Adrenal gland (tissue), 5 donors: Measurements from ENCODE around the gene EIF1AX.
"Not testable (repeated sequence)": the region's sequence is repeated elsewhere in the genome, so short reads cannot be mapped to it uniquely, and the experiment has no call there.

Experiments used
- POLR2A ChIP-seq, 2 donors: fragments of 450-650 bp; IDR thresholded peaks; one replicate each; pipeline ENCODE4 v1.6.1; 2017; ENCODE audit warnings: antibody characterized with exemption in 2 of 2, mild to moderate bottlenecking in 2 of 2, moderate library complexity in 1 of 2
- TF ChIP-seq, protein P1 (sequence below), 6 experiments: fragments of 450-650 bp in 4 of 6; fragments of 200-600 bp in 2 of 6; sonication (generic) in 1 of 6; IDR thresholded peaks; 1 replicate in 5 of 6; 2 replicates in 1 of 6; pipeline versions ENCODE4 v1.5.1 to v1.8.0; 2016 to 2021; ENCODE audit warnings: antibody characterized with exemption in 6 of 6, mild to moderate bottlenecking in 2 of 6, moderate library complexity in 1 of 6
- donor health status: DM: no; HTN: no; CAD: no.

- TF ChIP-seq, protein P1, sequence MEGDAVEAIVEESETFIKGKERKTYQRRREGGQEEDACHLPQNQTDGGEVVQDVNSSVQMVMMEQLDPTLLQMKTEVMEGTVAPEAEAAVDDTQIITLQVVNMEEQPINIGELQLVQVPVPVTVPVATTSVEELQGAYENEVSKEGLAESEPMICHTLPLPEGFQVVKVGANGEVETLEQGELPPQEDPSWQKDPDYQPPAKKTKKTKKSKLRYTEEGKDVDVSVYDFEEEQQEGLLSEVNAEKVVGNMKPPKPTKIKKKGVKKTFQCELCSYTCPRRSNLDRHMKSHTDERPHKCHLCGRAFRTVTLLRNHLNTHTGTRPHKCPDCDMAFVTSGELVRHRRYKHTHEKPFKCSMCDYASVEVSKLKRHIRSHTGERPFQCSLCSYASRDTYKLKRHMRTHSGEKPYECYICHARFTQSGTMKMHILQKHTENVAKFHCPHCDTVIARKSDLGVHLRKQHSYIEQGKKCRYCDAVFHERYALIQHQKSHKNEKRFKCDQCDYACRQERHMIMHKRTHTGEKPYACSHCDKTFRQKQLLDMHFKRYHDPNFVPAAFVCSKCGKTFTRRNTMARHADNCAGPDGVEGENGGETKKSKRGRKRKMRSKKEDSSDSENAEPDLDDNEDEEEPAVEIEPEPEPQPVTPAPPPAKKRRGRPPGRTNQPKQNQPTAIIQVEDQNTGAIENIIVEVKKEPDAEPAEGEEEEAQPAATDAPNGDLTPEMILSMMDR (IDR thresholded peaks at IDR 0.05): peak in 2 of 6 experiments; percentile 26 to 49
- TF ChIP-seq POLR2A (IDR thresholded peaks at IDR 0.05): not testable (repeated sequence)
These were observed 14.2 kb downstream of the EIF1AX start for GRCh38 chrX:20127440-20127839.
